Muscle of arm (tissue), 14 donors: Measurements from ENCODE around the gene IKBIP. TPM values are rescaled to one million over a fixed set of nuclear protein-coding genes. Genes with fewer than 3 reads are reported as not detected.

ENCODE experiments used
- DNase-seq: peaks from one replicate; pipeline ENCODE4 v3.0.0-alpha.2; 2013
- long read RNA-seq, 11 donors: transcript quantifications; one replicate each; lab custom pipeline, GENCODE V29; 2026
- polyA plus RNA-seq, 12 donors: library from polyadenylated mRNA; unstranded; fragments of 120-200 nt; gene quantifications; one replicate each; pipeline ENCODE4 v1.2.1, GENCODE V29; 2013; ENCODE audit not compliant: insufficient read length in 12 of 12

The IKBIP gene, protein sequence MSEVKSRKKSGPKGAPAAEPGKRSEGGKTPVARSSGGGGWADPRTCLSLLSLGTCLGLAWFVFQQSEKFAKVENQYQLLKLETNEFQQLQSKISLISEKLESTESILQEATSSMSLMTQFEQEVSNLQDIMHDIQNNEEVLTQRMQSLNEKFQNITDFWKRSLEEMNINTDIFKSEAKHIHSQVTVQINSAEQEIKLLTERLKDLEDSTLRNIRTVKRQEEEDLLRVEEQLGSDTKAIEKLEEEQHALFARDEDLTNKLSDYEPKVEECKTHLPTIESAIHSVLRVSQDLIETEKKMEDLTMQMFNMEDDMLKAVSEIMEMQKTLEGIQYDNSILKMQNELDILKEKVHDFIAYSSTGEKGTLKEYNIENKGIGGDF
- polyA plus RNA-seq, result 10 to 100 TPM in 11 of 12 donors, not detected in 1; 19.0 to 48.2 (median 24.7) TPM
- long read RNA-seq, donor 1, transcript IKBIP-203 (2 exons, 1,368 nt), result major isoform, 7 of 14 reads
- long read RNA-seq, donor 1, transcript IKBIP-202 (3 exons, 1,645 nt), result minor isoform, 5 of 14 reads
- long read RNA-seq, donor 1, partial matches to known transcripts, result 0 of 14 reads
- long read RNA-seq, donor 1, other reads (novel, unspliced or antisense), result 0 of 14 reads
- long read RNA-seq, donor 2, transcript IKBIP-203 (2 exons, 1,368 nt), result major isoform, 15 of 25 reads
- long read RNA-seq, donor 2, transcript IKBIP-201 (3 exons, 3,189 nt), result minor isoform, 6 of 25 reads
- long read RNA-seq, donor 2, partial matches to known transcripts, result 0 of 25 reads
- long read RNA-seq, donor 2, other reads (novel, unspliced or antisense), result 0 of 25 reads
- long read RNA-seq, donor 3, transcript IKBIP-203 (2 exons, 1,368 nt), result major isoform, 6 of 11 reads
- long read RNA-seq, donor 3, partial matches to known transcripts, result 0 of 11 reads
- long read RNA-seq, donor 3, other reads (novel, unspliced or antisense), result 0 of 11 reads
- long read RNA-seq, donor 4, transcript IKBIP-203 (2 exons, 1,368 nt), result major isoform, 6 of 10 reads
- long read RNA-seq, donor 4, partial matches to known transcripts, result 0 of 10 reads
- long read RNA-seq, donor 4, other reads (novel, unspliced or antisense), result 0 of 10 reads
- long read RNA-seq, donor 5, result 0 reads
- long read RNA-seq, donor 6, transcript IKBIP-202 (3 exons, 1,645 nt), result major isoform, 5 of 9 reads
- long read RNA-seq, donor 6, partial matches to known transcripts, result 0 of 9 reads
- long read RNA-seq, donor 6, other reads (novel, unspliced or antisense), result 0 of 9 reads
- long read RNA-seq, donor 7, partial matches to known transcripts, result 0 of 6 reads
- long read RNA-seq, donor 7, other reads (novel, unspliced or antisense), result 0 of 6 reads
- long read RNA-seq, donor 8, transcript IKBIP-202 (3 exons, 1,645 nt), result minor isoform, 7 of 20 reads
- long read RNA-seq, donor 8, transcript IKBIP-203 (2 exons, 1,368 nt), result major isoform, 8 of 20 reads
- long read RNA-seq, donor 8, transcript IKBIP-201 (3 exons, 3,189 nt), result minor isoform, 5 of 20 reads
- long read RNA-seq, donor 8, partial matches to known transcripts, result 0 of 20 reads
- long read RNA-seq, donor 8, other reads (novel, unspliced or antisense), result 0 of 20 reads
- long read RNA-seq, donor 9, transcript IKBIP-203 (2 exons, 1,368 nt), result major isoform, 8 of 21 reads
- long read RNA-seq, donor 9, transcript IKBIP-202 (3 exons, 1,645 nt), result minor isoform, 7 of 21 reads
- long read RNA-seq, donor 9, transcript IKBIP-201 (3 exons, 3,189 nt), result minor isoform, 6 of 21 reads
- long read RNA-seq, donor 9, partial matches to known transcripts, result 0 of 21 reads
- long read RNA-seq, donor 9, other reads (novel, unspliced or antisense), result 0 of 21 reads
- long read RNA-seq, donor 10, transcript IKBIP-203 (2 exons, 1,368 nt), result major isoform, 9 of 17 reads
- long read RNA-seq, donor 10, partial matches to known transcripts, result 0 of 17 reads
- long read RNA-seq, donor 10, other reads (novel, unspliced or antisense), result 0 of 17 reads
- long read RNA-seq, donor 11, transcript IKBIP-201 (3 exons, 3,189 nt), result minor isoform, 8 of 48 reads
- long read RNA-seq, donor 11, transcript IKBIP-203 (2 exons, 1,368 nt), result major isoform, 20 of 48 reads
- long read RNA-seq, donor 11, transcript IKBIP-202 (3 exons, 1,645 nt), result major isoform, 20 of 48 reads
- long read RNA-seq, donor 11, partial matches to known transcripts, result 0 of 48 reads
- long read RNA-seq, donor 11, other reads (novel, unspliced or antisense), result 0 of 48 reads

DNA sequence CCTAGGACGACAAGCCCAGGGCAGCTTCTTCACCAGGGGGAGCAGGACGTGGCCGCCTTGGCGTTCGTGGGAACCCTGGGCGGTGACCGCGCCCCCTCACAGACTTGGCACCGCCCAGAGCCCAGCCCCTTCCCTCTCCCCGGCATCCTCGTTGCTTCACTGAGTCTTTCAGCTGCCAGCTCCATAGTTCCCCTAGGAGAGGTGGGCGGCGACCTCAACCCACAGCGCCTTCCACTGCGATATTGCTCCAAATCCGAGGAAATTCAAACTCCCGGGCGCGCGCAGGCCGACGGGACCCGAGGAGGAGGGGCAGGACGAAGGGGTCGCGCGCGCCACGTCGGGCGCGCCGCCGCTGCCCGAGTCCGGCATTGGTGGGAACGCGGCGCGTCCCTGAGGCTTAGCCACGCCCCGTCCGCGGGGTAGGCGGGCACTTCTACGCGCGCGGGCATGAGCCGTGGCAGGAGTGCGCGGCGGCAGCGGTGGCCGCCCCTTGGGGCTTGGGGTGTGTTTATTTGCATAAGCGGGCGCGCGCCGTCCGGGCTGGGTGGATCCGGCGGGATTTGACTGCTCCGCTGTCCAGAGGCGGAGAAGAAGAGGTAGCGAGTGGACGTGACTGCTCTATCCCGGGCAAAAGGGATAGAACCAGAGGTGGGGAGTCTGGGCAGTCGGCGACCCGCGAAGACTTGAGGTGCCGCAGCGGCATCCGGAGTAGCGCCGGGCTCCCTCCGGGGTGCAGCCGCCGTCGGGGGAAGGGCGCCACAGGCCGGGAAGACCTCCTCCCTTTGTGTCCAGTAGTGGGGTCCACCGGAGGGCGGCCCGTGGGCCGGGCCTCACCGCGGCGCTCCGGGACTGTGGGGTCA lies at the start of gene IKBIP, which contains the start of gene APAF1:
IKBIP (minus strand) TSS at position 77 of the 860 bp plus-strand sequence. CDS start 87 bp downstream, outside the sequence.
APAF1 (plus strand) TSS at position 579 of the 860 bp plus-strand sequence. CDS start 3,070 bp downstream, outside the sequence.
- DNase-seq, result peak; percentile 96

DNA sequence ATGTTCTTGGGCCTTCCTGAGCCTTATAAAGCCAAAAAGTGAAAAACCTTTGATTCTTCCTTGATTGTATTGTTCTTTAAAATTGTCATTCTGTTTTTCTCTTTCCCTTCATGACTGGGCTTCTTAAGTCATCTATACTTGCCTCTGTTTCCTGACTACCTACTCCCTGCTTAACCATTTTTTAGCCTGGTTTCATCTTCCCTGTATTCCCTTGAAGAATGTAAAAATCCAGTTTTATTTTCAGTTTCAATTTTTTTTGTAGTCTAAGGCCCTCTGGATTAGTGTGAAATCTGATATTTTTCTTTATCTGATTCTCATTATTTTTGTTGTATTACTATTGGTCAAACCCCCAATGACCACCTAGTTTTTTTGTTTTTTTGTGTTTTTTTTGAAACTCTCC lies 46.8 kb upstream of the IKBIP start:
- DNase-seq, result no peak

DNA sequence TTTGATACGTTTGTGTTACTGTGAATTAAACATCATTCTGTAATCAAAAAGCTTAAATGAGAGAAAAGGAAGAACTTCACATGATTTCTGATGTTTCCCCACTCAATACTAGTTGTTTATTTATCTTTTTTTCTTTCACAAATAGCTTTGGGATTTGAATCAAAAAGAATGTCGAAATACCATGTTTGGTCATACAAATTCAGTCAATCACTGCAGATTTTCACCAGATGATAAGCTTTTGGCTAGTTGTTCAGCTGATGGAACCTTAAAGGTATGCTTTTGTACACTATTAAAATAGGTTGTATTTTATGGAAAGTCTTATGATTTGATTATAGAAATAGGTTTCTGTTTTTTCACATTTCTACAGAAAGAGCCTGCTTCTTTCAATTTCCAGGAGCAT lies 42.0 kb upstream of the IKBIP start:
- DNase-seq, result no peak

DNA sequence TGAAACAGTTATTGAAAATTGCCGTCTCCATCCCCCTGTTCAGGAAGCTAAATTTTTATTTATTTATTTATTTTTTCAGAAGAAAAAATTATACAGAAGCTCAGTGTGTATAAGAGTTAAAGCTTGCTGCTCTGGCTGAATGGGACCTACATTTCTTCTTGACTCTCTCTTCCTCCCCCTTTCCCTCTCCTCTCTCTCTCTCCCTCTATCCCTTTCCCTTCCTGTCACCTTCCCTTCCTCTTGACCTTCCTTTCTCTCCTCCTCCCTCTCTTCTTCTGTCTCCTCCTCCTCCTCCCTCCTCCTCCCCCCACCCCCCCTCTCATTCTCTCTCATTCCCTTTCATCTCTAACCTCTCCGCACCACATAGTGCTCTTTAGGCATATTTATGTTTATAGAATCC lies 39.6 kb upstream of the IKBIP start:
- DNase-seq, result no peak

DNA sequence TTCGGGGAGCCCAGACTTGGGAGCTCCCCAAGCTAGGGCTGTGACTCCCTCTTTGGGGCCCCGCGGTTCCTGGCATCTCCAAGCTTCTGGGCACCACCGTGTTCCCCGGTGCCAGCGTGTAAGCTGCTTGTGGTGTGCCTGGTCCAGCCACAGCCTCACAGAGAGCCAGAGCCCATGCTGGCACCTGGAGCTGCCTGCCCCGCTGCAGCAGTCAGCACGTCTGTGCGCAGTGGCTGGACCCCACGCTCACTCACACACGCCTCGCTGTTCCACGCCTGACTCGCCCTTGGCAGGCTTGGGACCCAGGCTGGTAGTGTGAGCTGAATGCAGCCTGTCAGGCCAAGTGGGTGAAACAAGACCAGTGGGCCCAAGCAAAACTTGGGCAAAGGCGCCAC lies 35.0 kb upstream of the IKBIP start:
- no peak for DNase-seq

DNA sequence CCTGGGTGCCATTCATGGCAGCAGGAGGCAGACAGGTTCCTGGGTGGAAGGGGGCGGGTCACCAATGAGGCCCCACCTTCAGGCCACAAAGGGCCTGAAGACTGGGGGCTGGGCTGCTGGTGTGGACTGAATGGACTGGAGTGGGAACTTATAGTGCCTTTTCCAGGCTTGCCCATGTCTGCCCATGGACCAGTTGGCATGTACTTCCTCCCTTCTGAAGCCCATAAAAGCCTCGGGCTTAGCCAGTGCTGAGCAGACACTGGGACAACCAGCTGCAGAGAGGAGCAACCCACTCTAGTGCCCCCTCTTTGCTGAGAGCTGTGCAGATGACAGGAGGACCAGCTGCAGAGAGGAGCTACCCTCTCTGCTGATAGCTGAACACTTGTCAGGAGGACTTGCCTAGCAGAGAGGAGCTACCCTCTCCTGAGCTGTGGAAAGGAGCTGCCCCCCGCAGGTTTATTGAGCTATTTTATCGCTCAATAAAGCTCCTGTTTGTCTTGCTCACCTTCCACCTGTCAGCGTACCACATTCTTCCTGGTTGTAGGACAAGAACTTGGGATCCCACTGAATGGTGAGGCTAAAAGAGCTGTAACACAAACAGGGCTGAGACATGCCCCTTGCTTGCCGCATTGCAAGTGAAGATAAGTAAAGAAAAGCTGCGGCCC lies 34.5 kb upstream of the IKBIP start:
- no peak for DNase-seq

DNA sequence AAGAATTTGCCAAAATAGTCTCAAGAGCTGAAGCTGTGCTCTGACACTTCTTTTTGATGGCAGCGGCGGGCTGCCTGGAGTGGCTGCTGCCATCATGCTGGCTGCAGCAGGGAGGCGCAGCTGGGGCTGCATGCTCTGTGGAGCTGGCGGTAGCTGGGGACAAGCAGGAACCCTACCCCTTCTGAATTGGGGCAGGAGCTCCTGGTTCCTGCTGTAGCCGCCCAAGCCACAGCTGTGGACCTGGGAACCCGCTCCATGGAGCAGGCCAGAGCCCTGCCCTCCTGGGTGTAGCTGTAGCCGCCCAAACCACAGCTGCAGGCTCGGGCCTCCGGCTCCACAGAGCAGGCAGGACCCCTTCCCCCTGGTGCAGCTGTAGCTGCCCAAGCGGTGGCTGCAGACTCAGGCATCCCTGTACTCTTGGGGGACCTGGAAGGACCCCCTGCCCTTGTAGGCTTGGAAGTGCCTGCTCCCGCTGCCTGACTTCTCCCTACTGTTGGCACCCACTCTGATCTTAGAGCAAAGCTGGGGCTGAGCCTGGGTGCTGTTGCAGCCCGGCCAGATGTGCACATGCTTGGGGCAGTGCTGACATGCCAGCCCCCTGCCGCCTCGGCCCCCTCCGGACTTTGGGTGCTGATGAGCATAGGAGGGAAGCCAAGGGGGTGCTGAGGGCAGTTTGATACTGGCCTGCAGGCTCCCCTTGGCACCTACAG lies 33.8 kb upstream of the IKBIP start:
- no peak for DNase-seq

DNA sequence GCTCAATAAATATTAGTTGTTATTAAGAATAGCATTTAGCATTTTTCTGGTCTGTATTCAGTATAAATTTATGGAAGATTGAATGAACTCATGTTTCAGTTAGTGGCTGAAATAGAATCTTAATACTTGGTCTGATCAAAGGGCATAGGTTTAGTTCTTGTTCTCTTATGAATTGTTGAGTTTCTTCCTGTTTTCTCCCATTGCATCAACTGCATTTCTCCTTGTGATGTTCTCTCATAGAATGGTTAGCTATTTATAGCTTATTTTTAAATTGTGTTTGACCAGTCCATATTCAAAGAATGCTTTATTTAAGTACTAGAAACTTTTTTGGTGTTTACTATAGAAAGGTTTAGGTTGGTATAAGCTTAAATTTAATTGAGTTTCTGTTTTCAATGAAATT lies 30.3 kb upstream of the IKBIP start:
- DNase-seq, result no peak

DNA sequence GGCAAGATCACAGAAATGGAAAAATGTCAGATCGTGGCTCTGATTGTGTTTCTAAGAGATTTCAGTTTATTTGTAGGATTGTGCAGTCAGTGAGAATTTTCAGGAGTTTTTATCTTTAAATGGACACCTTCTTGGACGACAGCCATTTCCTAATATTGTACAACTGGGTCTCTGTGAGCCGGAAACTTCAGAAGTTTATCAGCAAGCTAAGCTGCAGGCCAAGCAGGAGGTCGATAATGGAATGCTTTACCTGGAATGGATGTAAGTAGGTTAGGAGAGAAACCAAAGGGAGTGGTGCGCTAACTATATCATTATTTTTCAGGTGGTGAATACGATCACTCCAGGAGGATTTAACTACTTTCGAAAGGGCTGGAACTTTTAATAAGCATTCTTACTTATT lies 26.9 kb upstream of the IKBIP start:
- DNase-seq, result no peak

DNA sequence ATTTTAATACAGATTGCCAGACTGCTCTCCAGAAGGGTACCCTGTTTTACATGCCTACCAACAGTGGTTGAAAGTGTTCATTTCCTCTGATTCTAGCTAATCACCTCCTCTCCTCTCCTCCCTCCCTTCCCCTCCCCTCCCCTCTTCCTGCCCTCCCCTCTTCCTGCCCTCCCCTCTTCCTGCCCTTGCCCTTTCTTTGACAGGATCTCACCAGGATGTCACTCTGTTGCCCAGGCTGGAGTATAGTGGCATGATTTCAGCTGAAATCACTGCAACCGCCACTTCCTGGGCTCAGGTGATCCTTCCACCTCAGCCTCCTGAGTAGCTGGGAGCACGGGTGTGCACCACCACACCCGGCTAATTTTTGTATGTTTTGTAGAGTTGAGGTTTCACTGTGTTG lies 25.2 kb upstream of the IKBIP start:
- no peak for DNase-seq

DNA sequence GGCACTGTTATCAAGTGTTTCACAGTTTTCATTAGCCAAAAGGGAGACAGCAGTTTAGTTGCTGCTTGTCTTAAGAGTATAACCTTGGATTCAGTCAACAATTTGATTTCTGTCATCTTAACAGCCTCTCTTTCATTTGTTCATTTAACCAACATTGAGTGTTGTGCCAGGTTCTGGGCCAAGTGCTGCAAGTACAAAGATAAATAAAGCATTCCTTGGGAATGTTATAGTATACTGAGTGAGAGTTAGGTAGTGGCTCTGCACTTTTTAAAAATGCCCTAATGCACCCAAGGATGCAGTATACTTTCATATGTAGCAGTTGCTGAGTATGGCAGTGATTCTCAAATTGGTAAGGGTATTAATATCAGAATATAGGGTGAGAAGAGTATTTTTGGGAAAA lies 15.9 kb upstream of the IKBIP start:
- DNase-seq, result no peak

DNA sequence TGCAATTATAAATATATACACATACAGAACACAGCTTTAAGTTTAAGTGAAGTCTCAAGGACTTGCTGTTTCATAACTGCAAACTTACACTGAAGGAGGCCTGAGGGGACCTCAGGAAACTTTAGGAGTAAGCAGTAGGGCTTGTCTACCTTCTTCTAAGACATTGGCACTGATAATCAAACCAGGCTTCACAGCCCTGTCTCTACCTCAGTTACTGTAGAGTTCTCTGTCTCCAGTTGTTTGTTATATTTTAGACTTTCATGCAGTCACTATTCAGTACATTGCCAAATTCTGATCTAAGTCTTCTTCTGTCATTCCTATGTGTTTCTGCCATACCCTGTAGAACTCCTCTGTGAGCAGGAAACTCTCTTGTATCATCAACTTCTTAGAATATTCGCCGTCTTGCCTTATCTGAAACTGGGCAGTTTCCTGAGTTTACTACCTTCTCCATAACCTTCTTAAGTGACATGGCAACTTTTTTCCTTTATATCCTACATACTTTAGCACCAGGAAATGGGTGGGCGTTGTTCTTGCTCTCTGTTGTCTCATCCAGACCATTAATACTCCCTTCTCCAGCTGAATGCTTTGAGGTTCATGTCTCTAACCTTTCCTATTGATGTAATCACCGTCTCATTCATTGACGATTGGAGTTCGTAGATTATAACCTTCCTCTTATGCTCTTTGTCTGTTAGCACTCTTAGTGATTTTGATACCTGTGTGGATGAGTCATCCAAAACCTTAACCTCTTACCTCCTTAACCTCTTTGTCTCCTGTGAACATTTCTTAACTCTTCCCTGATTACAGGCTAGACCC lies 11.9 kb upstream of the IKBIP start:
- no peak for DNase-seq

DNA sequence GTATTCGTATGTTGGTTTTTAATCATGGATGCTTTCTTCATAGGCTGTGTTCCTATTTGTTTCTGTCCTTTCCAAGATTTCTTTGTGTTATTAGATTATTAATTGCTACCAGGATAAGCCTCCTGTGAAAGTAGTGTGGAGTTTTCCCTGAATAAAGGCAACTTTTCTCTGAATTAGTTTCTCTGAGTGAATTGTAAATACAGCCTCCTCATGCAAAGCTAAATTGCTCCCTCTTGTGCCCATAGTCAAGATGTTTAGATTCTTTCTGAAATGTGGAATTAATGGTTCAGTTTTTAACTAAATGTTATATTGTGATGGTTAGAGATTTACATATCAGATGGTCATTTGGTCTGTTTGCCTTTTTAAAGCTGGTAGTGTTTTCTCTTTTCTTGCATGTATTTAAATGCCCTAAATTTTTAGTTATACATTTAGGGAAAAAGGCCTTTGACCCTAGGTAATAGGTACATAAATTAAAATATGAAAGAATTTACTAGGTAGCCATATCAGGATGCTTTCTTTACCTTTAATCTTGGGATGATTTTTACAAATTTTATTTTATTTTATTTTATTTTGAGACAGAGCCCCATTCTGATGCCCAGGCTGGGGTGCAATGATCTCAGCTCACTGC lies 9.4 kb upstream of the IKBIP start:
- peak; percentile 56 for DNase-seq

DNA sequence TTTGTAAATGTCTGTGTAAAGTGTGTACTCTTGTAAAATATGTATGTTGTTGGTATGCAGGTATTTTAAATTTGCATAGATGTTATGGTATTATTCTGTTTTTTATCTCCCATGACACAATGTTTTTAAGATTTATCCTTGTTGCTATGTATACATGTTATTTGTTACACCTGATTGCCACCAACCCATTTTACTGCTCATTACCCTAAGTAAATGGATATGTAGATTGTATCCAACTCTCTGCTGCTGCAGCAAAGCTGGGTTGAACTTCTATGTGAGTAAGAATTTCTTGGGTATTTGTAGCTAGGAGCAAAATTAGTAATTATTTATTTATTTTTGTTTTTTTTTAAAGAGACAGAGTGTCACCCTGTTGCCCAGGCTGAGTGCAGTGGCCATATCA lies 6.7 kb upstream of the IKBIP start:
- no peak for DNase-seq

DNA sequence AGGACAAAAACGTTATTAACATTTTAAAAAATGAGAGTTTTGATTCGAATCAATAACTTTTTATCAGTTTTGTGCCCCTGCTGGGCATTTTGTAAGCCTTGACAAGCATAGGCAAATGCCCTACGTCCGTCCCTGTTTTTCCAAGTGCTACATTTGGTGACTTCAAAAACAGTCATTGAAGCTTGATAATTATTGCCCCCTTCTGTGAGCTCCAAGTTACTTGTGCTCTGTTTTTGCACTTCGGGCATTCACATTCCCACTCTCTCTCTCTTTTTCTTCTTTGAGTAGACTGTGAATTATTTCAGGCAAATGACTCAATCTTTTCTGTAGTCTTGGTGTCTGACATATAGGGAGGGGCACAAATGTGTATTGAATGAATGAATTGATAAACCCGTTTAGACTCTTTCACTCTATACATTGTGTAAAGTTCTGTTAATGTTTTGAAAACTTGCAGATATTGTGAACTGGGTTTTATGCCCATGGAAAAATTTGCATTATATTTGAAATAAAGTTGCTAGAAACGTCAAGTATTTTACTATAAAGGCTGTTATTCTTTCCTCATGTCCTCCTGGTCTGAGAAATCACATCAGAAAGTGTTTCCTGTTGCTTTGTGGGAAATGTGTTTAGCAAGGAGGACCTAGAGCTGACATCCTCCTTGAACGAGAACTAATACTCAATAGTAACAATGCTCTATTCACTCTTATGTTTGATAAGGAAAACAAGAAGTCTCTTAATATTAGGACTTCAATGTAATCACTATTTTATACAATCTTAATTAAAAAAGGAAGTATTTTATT lies 1.9 kb upstream of the IKBIP start:
- no peak for DNase-seq
